Measurements from ENCODE around the gene NEK1.
"Not testable (repeated sequence)": the region's sequence is repeated elsewhere in the genome, so short reads cannot be mapped to it uniquely, and the experiment has no call there.

The NEK1 gene

GRCh38 chr4:169604131-169604900, 8.1 kb downstream of the NEK1 start:
- ATAC-seq (replicated peaks): peak; percentile 29
- no peaks in the 10 kb centered on the region for H3K27me3 Mint-ChIP-seq
- no peak for DNase-seq
- H3K4me1 Mint-ChIP-seq (ENCODE audit: low read depth in 2 of 2): peaks cover 12 to 18% of the 10 kb centered on the region in 2 donors
- H3K36me3 Mint-ChIP-seq (ENCODE audit: insufficient read depth): peaks cover 12% of the 10 kb centered on the region
- peak overlapping the region in 1 of 2 donors; percentile 33 for H3K27ac Mint-ChIP-seq
- H3K4me3 Mint-ChIP-seq: no peak overlapping the region
- no peaks in the 10 kb centered on the region for H3K9me3 Mint-ChIP-seq

GRCh38 chr4:169603312-169603711, 9.1 kb downstream of the NEK1 start:
- ATAC-seq (replicated peaks) (no peak), DNase-seq (no peak)
- Mint-ChIP-seq H3K27ac (no peak overlapping the region), H3K4me1 (ENCODE audit: low read depth in 2 of 2) (peaks cover 12 to 18% of the 10 kb centered on the region in 2 donors), H3K9me3 (no peaks in the 10 kb centered on the region), H3K36me3 (ENCODE audit: insufficient read depth) (peaks cover 12% of the 10 kb centered on the region), H3K27me3 (no peaks in the 10 kb centered on the region), H3K4me3 (no peak overlapping the region)

GRCh38 chr4:169601016-169601771, 11.2 kb downstream of the NEK1 start:
- ATAC-seq (replicated peaks) (no peak), DNase-seq (no peak)
- H3K36me3 Mint-ChIP-seq (ENCODE audit: insufficient read depth): peaks cover 17% of the 10 kb centered on the region
- no peak overlapping the region for H3K27ac Mint-ChIP-seq
- H3K4me3 Mint-ChIP-seq: no peak overlapping the region
- no peaks in the 10 kb centered on the region for H3K9me3 Mint-ChIP-seq
- no peaks in the 10 kb centered on the region for H3K27me3 Mint-ChIP-seq
- peaks cover 4 to 7% of the 10 kb centered on the region in 2 donors for H3K4me1 Mint-ChIP-seq (ENCODE audit: low read depth in 2 of 2)

- H3K36me3 Mint-ChIP-seq (ENCODE audit: insufficient read depth): peaks cover 33% of the 10 kb centered on the region
- no peaks in the 10 kb centered on the region for H3K4me1 Mint-ChIP-seq (ENCODE audit: low read depth in 2 of 2)
- no peak overlapping the region for H3K27ac Mint-ChIP-seq
- H3K9me3 Mint-ChIP-seq: no peaks in the 10 kb centered on the region
- no peak overlapping the region for H3K4me3 Mint-ChIP-seq
- DNase-seq (no peak), ATAC-seq (replicated peaks) (no peak)
- no peaks in the 10 kb centered on the region for H3K27me3 Mint-ChIP-seq
Measured at GRCh38 chr4:169594560-169595195, 17.7 kb downstream of the NEK1 start.

GRCh38 chr4:169593050-169593560, 19.3 kb downstream of the NEK1 start:
- Mint-ChIP-seq H3K4me1 (ENCODE audit: low read depth in 2 of 2) (no peaks in the 10 kb centered on the region), H3K4me3 (no peak overlapping the region), H3K27ac (peak overlapping the region in 1 of 2 donors; percentile 21), H3K9me3 (no peaks in the 10 kb centered on the region), H3K36me3 (ENCODE audit: insufficient read depth) (peaks cover 40% of the 10 kb centered on the region), H3K27me3 (no peaks in the 10 kb centered on the region)
- ATAC-seq (replicated peaks) (no peak), DNase-seq (no peak)

- Mint-ChIP-seq H3K4me3 (no peak overlapping the region), H3K27me3 (no peaks in the 10 kb centered on the region), H3K9me3 (no peaks in the 10 kb centered on the region), H3K4me1 (ENCODE audit: low read depth in 2 of 2) (no peaks in the 10 kb centered on the region), H3K36me3 (ENCODE audit: insufficient read depth) (peaks cover 29% of the 10 kb centered on the region), H3K27ac (no peak overlapping the region)
- ATAC-seq (replicated peaks) (no peak), DNase-seq (no peak)
Measured at GRCh38 chr4:169583563-169583962, 28.8 kb downstream of the NEK1 start.

- no peak overlapping the region for H3K27ac Mint-ChIP-seq
- H3K4me3 Mint-ChIP-seq: no peak overlapping the region
- H3K4me1 Mint-ChIP-seq (ENCODE audit: low read depth in 2 of 2): no peaks in the 10 kb centered on the region
- H3K27me3 Mint-ChIP-seq: no peaks in the 10 kb centered on the region
- DNase-seq (no peak), ATAC-seq (replicated peaks) (no peak)
- H3K36me3 Mint-ChIP-seq (ENCODE audit: insufficient read depth): peaks cover 29% of the 10 kb centered on the region
- H3K9me3 Mint-ChIP-seq: no peaks in the 10 kb centered on the region
Measured at GRCh38 chr4:169582706-169583105, 29.7 kb downstream of the NEK1 start.

GRCh38 chr4:169582203-169582602, 30.2 kb downstream of the NEK1 start:
- H3K4me1 Mint-ChIP-seq (ENCODE audit: low read depth in 2 of 2): no peaks in the 10 kb centered on the region
- H3K9me3 Mint-ChIP-seq: no peaks in the 10 kb centered on the region
- no peak overlapping the region for H3K27ac Mint-ChIP-seq
- H3K27me3 Mint-ChIP-seq: no peaks in the 10 kb centered on the region
- DNase-seq: no peak
- no peak for ATAC-seq (replicated peaks)
- no peak overlapping the region for H3K4me3 Mint-ChIP-seq
- peaks cover 29% of the 10 kb centered on the region for H3K36me3 Mint-ChIP-seq (ENCODE audit: insufficient read depth)

- H3K4me1 Mint-ChIP-seq (ENCODE audit: low read depth in 2 of 2): peaks cover 3 to 13% of the 10 kb centered on the region in 2 donors
- no peaks in the 10 kb centered on the region for H3K27me3 Mint-ChIP-seq
- H3K27ac Mint-ChIP-seq: peak overlapping the region in 1 of 2 donors; percentile 60
- H3K36me3 Mint-ChIP-seq (ENCODE audit: insufficient read depth): peaks cover 6% of the 10 kb centered on the region
- H3K9me3 Mint-ChIP-seq: no peaks in the 10 kb centered on the region
- no peak overlapping the region for H3K4me3 Mint-ChIP-seq
- DNase-seq: no peak
- ATAC-seq (replicated peaks): no peak
Measured at GRCh38 chr4:169573889-169574288, 38.5 kb downstream of the NEK1 start.

- H3K4me1 Mint-ChIP-seq (ENCODE audit: low read depth in 2 of 2): peaks cover 5 to 15% of the 10 kb centered on the region in 2 donors
- no peak overlapping the region for H3K27ac Mint-ChIP-seq
- DNase-seq: no peak
- no peak overlapping the region for H3K4me3 Mint-ChIP-seq
- H3K36me3 Mint-ChIP-seq (ENCODE audit: insufficient read depth): peaks cover 7% of the 10 kb centered on the region
- no peak for ATAC-seq (replicated peaks)
- no peaks in the 10 kb centered on the region for H3K9me3 Mint-ChIP-seq
- no peaks in the 10 kb centered on the region for H3K27me3 Mint-ChIP-seq
Measured at GRCh38 chr4:169571435-169571834, 40.9 kb downstream of the NEK1 start.

- peaks cover 7 to 16% of the 10 kb centered on the region in 2 donors for H3K4me1 Mint-ChIP-seq (ENCODE audit: low read depth in 2 of 2)
- not testable (repeated sequence) for H3K27me3 Mint-ChIP-seq; DNase-seq; H3K27ac Mint-ChIP-seq; H3K9me3 Mint-ChIP-seq; ATAC-seq (replicated peaks); H3K4me3 Mint-ChIP-seq; H3K36me3 Mint-ChIP-seq (ENCODE audit: insufficient read depth)
Measured at GRCh38 chr4:169571012-169571411, 41.4 kb downstream of the NEK1 start.

- H3K27ac Mint-ChIP-seq; H3K36me3 Mint-ChIP-seq (ENCODE audit: insufficient read depth); H3K9me3 Mint-ChIP-seq; ATAC-seq (replicated peaks); DNase-seq; H3K27me3 Mint-ChIP-seq; H3K4me3 Mint-ChIP-seq: not testable (repeated sequence)
- peaks cover 7 to 16% of the 10 kb centered on the region in 2 donors for H3K4me1 Mint-ChIP-seq (ENCODE audit: low read depth in 2 of 2)
Measured at GRCh38 chr4:169570266-169570665, 42.1 kb downstream of the NEK1 start.

GRCh38 chr4:169569188-169569587, 43.2 kb downstream of the NEK1 start:
- not testable (repeated sequence) for H3K27ac Mint-ChIP-seq; H3K27me3 Mint-ChIP-seq; DNase-seq; ATAC-seq (replicated peaks); H3K9me3 Mint-ChIP-seq; H3K36me3 Mint-ChIP-seq (ENCODE audit: insufficient read depth); H3K4me3 Mint-ChIP-seq
- peaks cover 7 to 11% of the 10 kb centered on the region in 2 donors for H3K4me1 Mint-ChIP-seq (ENCODE audit: low read depth in 2 of 2)

All from effector memory CD8-positive, alpha-beta T cell (primary cell).